Colonic mucosa (tissue), 4 donors: ENCODE data around the gene ALDH1B1. TPM values are rescaled to one million over a fixed set of nuclear protein-coding genes. Genes with fewer than 3 reads are reported as not detected.
"Not testable (repeated sequence)": the region's sequence is repeated elsewhere in the genome, so short reads cannot be mapped to it uniquely, and the experiment has no call there.

Experiments
- DNase-seq: peaks from one replicate; pipeline ENCODE4 v3.0.0-alpha.2; 2020
- H3K27ac ChIP-seq: fragments of 200-600 bp; one replicate; pipeline ENCODE4 v1.8.0; 2021
- H3K27me3 ChIP-seq: fragments of 200-600 bp; one replicate; pipeline ENCODE4 v1.8.0; 2021
- H3K36me3 ChIP-seq: fragments of 200-600 bp; one replicate; pipeline ENCODE4 v1.8.0; 2021
- H3K4me1 ChIP-seq: fragments of 200-600 bp; one replicate; pipeline ENCODE4 v1.8.0; 2021; ENCODE audit warnings: mild to moderate bottlenecking
- H3K4me3 ChIP-seq: fragments of 200-600 bp; one replicate; pipeline ENCODE4 v1.8.0; 2021
- H3K9ac ChIP-seq, 2 donors: one replicate each; pipeline ENCODE4 v1.7.0; 2013; ENCODE audit warnings: control low read depth in 2 of 2, low read depth in 2 of 2, low read length in 2 of 2
- H3K9me3 ChIP-seq: fragments of 200-600 bp; one replicate; pipeline ENCODE4 v1.8.0; 2021
- CTCF ChIP-seq: fragments of 200-600 bp; IDR thresholded peaks from one replicate; pipeline ENCODE4 v1.8.0; 2022; ENCODE audit warnings: antibody characterized with exemption, mild to moderate bottlenecking
- intact Hi-C: fragments of 100-400 bp; cut with DNase I; formaldehyde crosslinking; loops from one replicate; pipeline ENCODE4 v1.14.1; 2022
- total RNA-seq, 2 donors: library from RNA; stranded (reverse); fragmentation: NEBNext Ultra II Directional in 1 of 2; extraction: Animal tissue kit (Norgen Biotek cat#: 25700) in 1 of 2; gene quantifications; one replicate each; pipeline ENCODE4 v1.2.1, GENCODE V29; 2021
- donor health status: healthy.
- donor health status: DM: no; HTN: no; CAD: no.
- donor health status: DM: no; HTN: no; CAD: no.

Gene ALDH1B1
- total RNA-seq, 2 donors from 2014 or later: 58.7 to 89.9 TPM

- H3K4me3 ChIP-seq: no peak overlapping the region
- H3K27me3 ChIP-seq: no peaks in the 10 kb centered on the region
- TF ChIP-seq CTCF: no peak
- no peaks in the 10 kb centered on the region for H3K9me3 ChIP-seq
- no peak for DNase-seq
- intact Hi-C loops: loop anchor here (2.0 kb wide), 1 partner anchor 28 kb away; no protein-coding TSS in a partner anchor
- H3K9ac ChIP-seq: no peak overlapping the region
- H3K27ac ChIP-seq: no peak overlapping the region
- no peaks in the 10 kb centered on the region for H3K36me3 ChIP-seq
- no peaks in the 10 kb centered on the region for H3K4me1 ChIP-seq
These were observed 19.5 kb upstream of the ALDH1B1 start for GRCh38 chr9:38372762-38373619.

GRCh38 chr9:38373679-38374078, 18.8 kb upstream of the ALDH1B1 start:
- TF ChIP-seq CTCF: no peak
- Histone ChIP-seq H3K9ac (no peak overlapping the region), H3K36me3 (no peaks in the 10 kb centered on the region), H3K27ac (no peak overlapping the region), H3K27me3 (no peaks in the 10 kb centered on the region), H3K9me3 (no peaks in the 10 kb centered on the region), H3K4me1 (no peaks in the 10 kb centered on the region), H3K4me3 (no peak overlapping the region)
- intact Hi-C loops: loop anchor here (2.0 kb wide), 1 partner anchor 27 kb away; no protein-coding TSS in a partner anchor
- no peak for DNase-seq

GRCh38 chr9:38374847-38375571, 17.5 kb upstream of the ALDH1B1 start:
- no peak overlapping the region for H3K4me3 ChIP-seq
- H3K9ac ChIP-seq: no peak overlapping the region
- no peaks in the 10 kb centered on the region for H3K9me3 ChIP-seq
- intact Hi-C loops: no loop called here
- no peak overlapping the region for H3K27ac ChIP-seq
- H3K36me3 ChIP-seq: no peaks in the 10 kb centered on the region
- no peak for TF ChIP-seq CTCF
- H3K27me3 ChIP-seq: no peaks in the 10 kb centered on the region
- no peak for DNase-seq
- no peaks in the 10 kb centered on the region for H3K4me1 ChIP-seq

- no peak for TF ChIP-seq CTCF
- H3K4me3 ChIP-seq: no peak overlapping the region
- no peaks in the 10 kb centered on the region for H3K36me3 ChIP-seq
- no peaks in the 10 kb centered on the region for H3K9me3 ChIP-seq
- no peak overlapping the region for H3K9ac ChIP-seq
- H3K4me1 ChIP-seq: no peaks in the 10 kb centered on the region
- intact Hi-C loops: no loop called here
- no peak for DNase-seq
- H3K27ac ChIP-seq: no peak overlapping the region
- H3K27me3 ChIP-seq: no peaks in the 10 kb centered on the region
These were observed 16.9 kb upstream of the ALDH1B1 start for GRCh38 chr9:38375572-38375963.

GRCh38 chr9:38376021-38376670, 16.4 kb upstream of the ALDH1B1 start:
- no peak overlapping the region for H3K4me3 ChIP-seq
- DNase-seq: no peak
- H3K9me3 ChIP-seq: no peaks in the 10 kb centered on the region
- intact Hi-C loops: no loop called here
- H3K36me3 ChIP-seq: no peaks in the 10 kb centered on the region
- TF ChIP-seq CTCF: no peak
- H3K9ac ChIP-seq: no peak overlapping the region
- H3K27me3 ChIP-seq: no peaks in the 10 kb centered on the region
- no peak overlapping the region for H3K27ac ChIP-seq
- no peaks in the 10 kb centered on the region for H3K4me1 ChIP-seq

GRCh38 chr9:38377336-38378083, 15.0 kb upstream of the ALDH1B1 start:
- H3K4me1 ChIP-seq, H3K27ac ChIP-seq, H3K4me3 ChIP-seq, H3K9me3 ChIP-seq, H3K36me3 ChIP-seq, H3K9ac ChIP-seq, H3K27me3 ChIP-seq, DNase-seq, intact Hi-C loops: not testable (repeated sequence)
